Left forelimb (tissue), 1 donor: ENCODE results near the gene FMNL2.
A peak's percentile ranks its signal among the peaks of the same experiment; 100 is the strongest.
"Not testable (repeated sequence)": the region's sequence is repeated elsewhere in the genome, so short reads cannot be mapped to it uniquely, and the experiment has no call there.

Source experiments
- DNase-seq: peaks from one replicate; pipeline ENCODE4 v3.0.0-alpha.2; 2018; ENCODE audit warnings: low spot score

FMNL2 gene

DNA sequence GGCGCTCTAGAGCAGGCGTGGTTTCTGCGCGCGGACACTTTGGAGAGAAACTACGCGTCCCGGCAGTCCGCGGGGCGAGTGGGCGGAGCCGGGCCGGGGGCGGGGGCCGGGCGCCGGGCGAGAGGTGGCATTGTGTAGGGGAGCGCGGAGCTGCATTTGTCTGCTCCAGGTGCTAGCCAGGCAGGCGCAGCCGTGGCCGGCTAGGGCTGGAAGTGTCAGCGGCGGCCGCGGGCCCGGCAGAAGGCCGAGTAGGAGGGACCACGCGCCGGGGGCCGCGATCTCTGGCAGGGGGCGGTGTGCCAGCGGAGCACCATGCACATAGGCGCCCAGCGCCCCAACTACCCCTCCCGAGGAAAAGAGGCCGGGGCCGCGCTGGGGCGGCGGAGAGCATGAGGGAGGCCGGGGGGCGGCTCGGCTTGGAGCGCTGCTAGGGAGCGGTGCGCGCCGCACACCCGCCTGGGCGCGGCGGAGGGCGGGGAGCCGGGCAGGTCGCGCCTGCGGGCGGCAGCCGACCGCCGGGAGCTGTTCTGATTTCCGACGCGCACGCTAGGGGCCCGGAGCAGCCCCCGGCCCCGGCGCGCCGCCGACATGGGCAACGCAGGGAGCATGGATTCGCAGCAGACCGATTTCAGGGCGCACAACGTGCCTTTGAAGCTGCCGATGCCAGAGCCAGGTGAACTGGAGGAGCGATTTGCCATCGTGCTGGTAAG is at the start of gene FMNL2:
TSS of gene FMNL2 (plus strand) at position 159 of the 710 bp plus-strand sequence.
- DNase-seq: peak; percentile 93

DNA sequence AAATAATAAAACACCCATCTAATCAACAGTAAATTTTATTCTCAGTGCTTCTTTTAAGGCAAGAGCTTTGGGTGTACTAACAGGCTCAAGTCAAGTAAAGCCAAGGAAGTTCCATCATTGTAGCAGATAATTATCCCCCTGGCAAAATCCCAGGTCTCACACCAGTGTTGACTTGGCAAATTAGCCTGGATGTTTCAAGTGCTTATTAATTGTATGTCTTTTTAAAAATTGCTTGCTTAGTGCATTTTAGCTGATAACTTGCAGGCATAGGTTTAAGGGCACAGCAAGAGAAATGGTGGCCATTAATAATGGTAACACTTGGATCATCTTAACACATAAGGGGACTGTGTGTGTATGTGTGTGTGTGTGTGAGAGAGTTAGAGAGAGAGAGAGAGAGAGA is 42.0 kb upstream of the FMNL2 start:
- DNase-seq: no peak

DNA sequence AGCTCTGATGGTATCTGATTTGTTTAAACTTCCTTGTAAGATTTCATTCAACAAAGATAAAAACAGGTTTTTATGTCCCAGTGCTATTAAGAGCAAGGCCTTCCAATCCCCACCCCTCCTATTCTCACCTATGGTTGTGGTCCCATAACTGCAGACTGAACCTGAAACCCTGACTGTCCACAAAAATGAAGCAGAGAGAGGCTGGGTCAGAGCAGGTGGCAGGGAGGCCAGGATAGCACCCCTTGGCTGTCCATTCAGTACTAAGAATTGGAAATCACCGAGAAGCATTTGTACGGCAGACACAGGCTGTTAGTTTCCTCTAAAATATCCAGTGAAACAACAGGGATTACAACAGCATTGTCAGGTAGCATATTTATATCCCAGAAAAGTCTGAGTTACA is 37.3 kb upstream of the FMNL2 start:
- DNase-seq: no peak

DNA sequence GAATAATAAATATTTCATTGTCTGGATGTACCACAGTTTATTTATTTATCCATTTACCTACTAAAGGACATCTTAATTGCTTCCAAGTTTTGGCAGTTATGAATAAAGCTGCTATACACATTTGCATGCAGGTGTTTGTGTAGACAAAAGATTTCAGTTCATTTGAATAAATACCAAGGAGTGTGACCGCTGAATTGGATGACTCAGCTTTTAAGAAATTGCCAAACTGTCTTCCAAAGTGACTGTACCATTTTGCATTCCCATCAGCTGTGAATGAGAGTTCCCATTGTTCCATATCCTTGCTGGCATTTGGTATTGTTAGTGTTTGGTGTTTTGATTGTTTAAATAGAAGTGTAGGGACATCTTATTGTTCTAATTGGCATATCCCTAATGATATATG is 36.2 kb upstream of the FMNL2 start:
- no peak for DNase-seq

DNA sequence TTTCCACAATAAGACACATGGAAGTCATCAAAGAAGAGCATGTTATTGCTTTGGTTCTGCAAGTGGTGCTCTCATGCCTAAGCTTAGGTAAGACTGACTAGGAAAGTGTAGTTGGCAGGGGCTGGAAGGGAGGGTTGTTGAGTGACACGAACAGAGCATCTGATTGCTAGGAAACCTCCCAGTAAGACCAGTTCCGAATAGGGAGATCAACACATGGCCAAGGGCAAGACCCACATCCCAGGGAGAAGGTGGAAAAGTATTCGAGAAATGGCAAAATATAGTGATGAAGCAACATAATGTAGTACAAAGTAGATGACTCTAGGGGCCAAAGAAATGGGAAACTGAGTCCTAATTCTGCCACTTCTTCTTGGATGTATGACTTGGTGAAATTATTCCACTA is 33.8 kb upstream of the FMNL2 start:
- DNase-seq: no peak

DNA sequence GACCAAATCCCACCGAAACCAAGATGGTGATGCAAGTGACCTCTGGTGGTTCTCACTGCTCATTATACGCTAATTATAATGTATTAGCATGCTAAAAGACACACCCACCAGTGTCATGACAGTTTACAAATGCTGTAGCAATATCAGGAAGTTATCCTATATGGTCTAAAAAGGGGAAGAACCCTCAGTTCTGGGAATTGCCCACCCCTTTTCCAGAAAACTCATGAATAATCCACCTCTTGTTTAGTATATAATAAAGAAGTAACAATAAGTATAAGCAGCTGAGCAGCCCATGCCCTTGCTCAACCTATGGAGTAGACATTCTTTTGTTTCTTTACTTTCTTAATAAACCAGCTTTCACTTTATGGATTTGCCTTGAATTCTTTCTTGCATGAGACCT is 31.0 kb upstream of the FMNL2 start:
- DNase-seq: no peak

DNA sequence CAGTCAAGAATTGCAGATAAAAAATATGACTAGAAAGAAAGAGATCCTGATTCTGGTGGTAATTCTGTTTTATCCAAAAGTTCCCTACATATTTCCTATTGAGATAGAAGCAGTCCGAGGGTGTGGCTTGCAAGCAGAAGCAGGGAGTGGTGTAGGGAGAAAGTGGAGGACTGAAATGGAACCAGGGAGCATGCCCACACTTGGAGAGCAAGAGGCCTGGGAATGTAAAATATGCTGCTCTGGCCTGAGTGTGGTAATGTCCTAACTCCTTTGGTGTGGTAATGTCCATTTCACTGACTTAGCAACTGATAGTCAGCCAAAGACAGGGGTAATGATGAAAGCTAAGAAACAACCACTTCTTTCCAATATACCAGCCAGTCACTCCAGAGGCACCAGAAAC is 30.1 kb upstream of the FMNL2 start:
- no peak for DNase-seq

DNA sequence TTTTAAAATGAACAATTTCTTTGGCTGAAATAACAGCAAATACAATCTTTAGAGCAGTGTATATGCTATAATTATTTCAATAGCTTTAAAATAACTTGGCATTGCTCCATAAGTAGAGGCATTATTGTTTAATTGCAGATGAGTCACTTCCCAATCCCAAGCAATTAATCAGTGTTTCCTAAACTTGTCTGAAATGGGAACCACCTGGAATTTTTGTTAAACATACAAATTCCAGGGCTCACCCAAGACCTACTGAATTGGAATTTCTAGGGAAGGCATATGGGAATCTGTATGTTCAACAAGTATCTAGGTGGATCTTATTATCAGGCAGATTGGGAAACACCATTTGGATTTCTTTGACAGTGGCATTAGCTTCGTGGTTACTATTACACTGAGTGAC is 27.1 kb upstream of the FMNL2 start:
- DNase-seq: no peak

DNA sequence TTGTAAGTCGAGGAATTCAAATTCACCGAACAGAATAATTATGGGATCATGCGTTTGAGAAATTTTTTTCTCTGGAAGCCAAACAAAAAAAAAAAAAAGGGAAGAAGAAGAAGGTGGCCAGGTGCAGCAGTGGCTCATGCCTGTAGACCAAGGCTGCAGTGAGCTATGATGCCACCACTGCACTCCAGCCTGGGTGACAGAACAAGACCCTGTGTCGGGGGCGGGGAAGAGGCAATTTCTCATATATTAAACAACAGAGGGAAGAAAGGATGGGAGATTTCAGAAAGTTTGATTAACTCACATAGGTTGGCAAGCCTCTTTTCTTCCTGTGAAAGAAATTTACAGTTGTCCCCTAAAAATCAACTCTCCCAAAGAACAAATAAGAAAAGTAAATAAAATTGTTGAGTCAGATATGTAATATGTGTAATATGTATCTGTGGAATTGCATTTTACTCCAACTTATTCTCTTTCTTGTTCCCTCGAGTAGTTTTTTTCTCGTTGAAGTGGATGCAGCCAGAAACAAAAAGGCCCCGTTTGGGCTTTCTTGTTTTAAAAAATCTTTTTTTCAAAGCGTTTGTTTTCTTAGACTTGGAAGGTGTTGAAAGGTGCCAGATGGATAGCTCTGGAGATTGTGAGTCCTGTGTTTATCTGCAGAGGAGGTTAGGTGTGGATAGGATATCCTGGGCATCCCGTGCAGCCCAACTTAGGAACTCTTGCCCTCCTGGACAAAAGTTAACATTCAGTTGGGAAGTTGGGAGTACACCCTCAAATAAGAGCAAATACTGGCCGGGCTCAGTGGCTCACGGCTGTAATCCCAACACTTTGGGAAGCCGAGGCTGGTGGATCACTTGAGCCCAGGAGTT is 25.4 kb upstream of the FMNL2 start:
- DNase-seq: no peak

DNA sequence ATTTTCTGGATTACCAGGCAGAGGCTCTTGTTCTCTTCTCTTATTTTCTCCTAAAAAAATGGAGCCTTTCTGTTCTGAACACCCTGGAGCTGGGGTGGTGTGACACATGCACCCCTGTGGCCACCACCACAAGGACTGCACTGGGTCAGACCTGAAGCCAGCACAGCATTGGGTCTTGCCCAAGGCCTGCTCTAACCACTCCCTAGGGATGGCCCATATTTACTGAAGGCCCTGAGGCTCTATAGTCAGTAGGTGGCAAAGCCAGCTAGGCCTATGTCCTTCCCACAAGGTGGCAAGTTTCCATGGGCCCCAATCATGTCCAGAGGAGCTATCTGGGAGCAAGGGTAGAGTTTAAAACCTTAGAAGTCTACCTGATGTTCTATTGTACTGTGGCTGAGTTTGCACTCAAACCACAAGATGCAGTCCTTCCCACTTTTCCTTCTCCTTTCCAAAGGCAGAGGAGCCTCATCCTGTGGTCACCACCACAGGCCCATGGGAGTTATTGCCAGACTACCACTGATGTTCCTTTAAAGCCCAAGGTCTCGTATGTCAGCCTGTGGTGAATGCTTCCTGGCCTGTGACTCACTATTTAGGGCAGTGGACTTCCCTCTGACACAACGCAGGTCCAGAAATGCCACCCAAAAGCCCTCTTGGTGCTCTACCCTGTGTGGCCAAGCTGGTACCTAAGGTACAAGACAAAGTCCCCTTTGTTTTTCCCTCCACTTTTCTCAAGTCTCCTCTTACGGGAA is 15.0 kb upstream of the FMNL2 start:
- DNase-seq: no peak

DNA sequence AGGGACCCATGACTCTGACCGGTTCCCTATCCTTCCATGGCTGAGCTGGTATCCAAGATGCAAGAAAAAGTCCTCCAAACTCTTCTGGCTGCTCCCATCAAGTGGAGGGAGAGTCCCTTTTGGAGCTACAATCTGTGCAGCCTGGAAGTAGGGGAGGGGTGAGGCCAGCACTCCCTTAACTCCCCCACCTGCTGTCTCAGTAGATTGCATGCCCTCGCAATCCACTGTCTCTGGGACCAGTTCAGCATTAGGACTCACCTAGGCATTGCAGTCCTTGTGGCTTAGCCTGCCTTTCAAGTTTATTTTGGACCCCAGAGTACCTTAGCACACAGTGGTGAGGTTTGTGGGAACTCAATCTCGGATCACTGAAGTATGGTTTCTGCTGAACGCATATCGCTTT is 14.2 kb upstream of the FMNL2 start:
- DNase-seq: no peak

DNA sequence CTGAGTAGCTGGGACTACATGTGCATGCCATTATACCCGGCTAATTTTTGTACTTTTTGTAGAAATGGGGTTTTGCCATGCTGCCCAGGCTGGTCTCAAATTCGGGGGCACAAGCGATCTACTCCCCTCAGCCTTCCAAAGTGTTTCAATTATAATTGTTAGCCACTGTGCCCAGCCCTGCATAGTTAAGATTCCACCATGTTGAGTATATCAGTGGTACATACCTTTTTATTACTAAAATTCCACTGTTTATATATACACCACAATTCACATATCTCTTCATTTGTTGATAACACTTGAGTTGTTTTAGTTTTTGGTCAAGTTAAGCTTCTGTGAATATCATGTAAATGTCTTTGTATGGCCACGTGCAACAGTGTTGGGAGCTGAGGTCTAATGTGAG is 12.8 kb upstream of the FMNL2 start:
- no peak for DNase-seq

DNA sequence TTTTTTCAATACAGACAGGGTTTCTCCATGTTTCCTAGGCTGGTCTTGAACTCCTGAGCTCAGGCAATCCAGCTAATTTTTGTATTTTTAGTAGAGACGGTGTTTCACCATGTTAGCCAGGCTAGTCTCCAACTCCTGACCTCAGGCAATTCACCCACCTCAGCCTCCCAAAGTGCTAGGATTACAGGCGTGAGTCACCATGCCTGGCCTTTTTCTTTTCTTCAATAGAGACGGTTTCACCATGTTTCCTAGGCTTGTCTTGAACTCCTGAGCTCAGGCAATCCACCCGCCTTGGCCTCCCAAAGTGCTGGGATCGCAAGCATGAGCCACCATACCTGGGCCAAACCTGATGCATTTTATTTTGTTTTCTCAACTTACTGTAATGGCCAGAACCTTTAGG is 9.8 kb upstream of the FMNL2 start:
- not testable (repeated sequence) for DNase-seq

DNA sequence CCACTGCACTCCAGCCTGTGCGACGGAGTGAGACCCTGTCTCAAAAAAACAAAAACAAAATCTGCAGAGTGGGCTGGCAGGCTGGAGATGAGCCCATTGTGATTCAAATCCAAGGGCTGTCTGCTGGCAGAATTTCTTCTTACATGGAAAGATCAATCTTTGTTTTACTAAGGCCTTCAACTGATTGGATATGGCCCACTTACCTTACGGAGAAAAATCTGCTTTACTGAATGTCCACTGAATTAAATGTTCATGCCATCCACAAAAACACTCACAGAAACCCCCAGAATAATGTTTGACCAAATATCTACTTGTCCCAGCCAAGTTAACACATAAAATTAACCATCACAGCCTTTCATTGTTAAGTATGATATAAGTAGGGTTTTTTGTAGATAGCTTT is 8.3 kb upstream of the FMNL2 start:
- no peak for DNase-seq

DNA sequence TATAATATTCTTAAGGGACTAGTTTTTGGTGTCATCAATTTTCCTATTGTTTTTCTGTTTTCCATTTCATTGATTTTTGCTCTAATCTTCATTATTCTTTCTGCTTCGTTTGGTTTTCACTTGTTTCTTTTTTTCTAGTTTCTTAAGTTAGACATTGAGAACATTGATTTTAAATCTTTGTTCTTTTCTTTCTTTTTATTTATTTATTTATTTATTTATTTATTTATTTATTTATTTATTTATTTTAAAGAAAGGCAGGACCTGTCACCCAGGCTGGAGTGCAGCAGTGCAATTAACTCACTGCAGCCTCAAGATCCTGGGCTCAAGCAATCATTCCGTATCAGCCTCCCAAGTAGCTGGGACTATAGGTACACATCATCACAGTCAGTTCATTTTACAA is 7.0 kb upstream of the FMNL2 start:
- no peak for DNase-seq

DNA sequence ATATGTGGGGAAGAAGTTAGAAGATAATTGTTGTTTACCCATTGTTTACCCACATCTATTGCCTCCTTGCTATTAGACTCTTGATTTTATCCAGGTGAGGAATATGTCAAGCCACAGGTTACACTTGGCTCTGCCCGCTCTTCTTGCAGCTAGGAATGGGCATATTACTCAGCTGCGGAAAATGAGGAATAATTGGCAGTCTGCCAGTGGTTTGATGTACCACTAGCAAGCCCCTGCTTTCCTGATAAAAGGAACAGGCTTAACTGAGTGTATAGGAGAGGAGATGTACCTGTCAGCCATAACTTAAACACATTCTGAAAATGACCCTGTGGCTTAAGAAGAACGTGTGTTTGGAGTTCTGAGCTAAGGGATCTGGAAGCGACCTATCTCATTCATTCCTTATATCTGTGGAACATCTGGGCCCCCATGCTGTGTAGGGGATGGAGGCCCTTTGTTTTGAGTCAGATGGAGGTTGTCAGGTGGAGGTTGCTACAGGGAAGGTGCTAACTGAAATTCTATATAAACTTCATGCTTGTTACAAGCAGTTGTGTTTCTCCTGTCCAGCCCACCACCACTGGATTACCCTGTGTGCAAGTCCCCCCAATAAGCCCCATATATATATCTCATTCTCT is 4.6 kb upstream of the FMNL2 start:
- no peak for DNase-seq

DNA sequence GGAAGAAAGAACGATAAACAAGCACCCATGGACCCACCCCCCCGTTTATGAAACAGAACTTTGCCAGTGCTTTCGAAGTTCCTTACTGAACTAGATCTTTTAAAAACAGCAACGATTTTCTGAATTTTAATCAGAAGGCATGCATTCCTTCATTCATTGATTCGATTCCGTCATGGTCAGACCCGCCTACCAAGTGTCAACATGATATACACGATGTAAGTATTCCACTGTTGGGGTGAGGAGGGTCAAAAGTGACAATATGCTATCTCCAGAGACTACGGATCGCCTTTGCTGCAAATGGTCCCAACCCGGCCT is 316 bp upstream of the FMNL2 start:
- no peak for DNase-seq

DNA sequence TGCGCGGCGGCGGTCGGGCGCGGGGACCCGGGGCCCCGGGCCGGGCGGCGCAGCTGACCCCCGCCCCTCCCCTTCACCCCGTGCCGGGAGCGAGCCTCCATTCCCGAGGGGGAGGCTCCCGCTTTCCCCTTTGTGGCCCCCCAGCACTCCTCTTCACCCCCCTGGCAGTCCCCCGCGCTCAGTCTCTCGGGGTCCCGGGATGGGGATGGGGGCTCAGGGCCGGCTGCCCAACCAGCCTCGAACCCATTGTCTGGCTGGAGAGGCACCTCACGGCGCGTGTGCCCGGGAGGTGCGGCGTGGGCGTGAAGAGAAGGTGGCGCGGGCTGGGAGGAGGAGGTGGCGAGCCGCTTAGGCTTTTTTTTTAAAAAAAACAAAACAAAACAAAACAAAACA is 748 bp downstream of the FMNL2 start:
- DNase-seq: peak; percentile 69

DNA sequence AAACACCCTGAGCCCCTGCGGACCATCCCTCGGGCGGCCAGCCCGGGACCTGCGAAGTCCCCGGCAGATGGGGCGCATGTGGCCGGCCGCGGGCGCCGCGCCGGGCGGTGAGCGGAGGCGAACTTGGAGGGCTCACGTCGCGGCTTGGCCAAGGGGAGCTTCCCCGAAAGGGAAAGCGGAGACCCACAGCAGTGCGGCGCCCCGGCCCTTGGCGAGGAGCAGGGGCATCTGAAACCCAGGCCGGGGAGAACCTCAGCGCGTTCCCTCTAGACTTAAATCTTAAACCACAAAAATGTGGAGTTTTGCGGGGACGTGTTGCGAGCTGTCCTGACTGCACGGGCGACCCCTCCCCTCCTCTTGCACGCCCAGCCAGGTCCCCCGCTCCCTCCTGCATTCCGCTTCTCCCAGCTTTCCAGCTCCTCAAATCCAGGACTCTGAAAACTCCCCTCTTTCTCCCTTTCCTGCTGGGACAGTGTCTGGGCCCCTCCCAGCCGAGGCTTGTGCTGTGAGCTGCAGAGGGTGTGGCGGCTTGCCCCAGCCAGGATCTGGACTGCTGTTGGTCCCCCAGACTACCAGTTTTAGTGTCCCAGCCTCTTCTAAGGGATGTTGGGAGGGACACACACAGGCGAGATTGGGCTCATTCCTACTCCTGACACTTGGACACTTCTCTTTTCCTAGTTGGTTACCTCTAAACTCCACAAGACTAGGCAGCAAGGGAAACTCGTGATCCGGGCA is 1.3 kb downstream of the FMNL2 start:
- peak; percentile 74 for DNase-seq

DNA sequence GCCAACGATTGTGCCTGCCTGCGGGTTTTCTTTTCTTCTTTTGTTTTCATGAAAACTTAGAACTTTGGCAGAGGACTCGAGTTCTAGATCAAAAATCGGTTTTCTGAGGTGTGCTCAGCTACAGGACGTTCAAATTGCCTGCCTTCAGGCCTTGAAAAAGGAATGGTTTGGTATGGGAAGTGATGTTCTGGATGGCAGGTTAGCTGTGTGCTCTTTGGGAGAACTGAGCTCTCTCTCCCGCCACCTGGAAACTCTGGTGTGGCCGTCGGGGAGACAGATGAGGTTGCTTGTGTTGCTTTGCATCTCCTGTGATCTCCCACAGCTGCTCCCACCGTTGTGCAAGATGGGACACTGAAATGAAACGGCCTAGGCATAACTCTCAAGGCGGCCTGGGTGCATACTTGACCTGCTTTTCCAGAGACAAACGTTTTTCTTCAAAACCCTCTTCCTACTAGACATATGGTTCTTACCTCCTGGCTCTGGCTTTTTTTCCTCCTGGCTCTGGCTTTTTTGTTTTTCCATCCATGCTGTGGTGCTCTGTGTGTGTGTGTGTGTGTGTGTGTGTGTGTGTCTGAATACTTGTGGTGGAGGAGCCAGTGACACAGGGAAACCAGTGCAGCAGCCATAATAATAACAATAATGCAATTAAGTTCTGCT is 2.0 kb downstream of the FMNL2 start:
- peak; percentile 68 for DNase-seq

DNA sequence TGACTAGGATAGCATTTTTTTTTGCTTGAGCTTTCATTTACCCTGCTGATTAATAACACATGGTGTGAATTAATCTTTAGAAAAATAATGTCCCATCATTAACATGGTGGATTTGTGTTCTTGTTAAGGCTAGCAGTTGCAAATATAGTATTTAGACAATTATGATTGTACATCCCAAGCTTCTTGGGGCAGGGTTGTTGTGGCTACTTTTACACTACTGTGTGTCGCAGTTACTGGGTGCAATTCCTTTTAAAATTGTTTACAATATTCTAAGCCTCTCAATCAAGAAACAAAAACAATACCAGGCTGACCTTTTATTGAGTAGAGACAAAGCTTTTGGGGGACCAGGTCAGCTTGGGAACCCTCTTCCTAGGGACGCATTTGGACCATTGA is 2.5 kb downstream of the FMNL2 start:
- no peak for DNase-seq
